Stimulated activated CD8-positive, alpha-beta memory T cell treated with anti-CD3 and anti-CD28 coated beads, Interleukin-7, amount 100 ng/mL, for 4 hours (primary cell): Measurements from ENCODE around the gene PTK7.
"Not testable (repeated sequence)": the region's sequence is repeated elsewhere in the genome, so short reads cannot be mapped to it uniquely, and the experiment has no call there.

Source experiments
- DNase-seq, 2 donors: peaks; one replicate each; pipeline ENCODE4 v3.0.0-alpha.2; 2020; ENCODE audit warnings: low read depth in 2 of 2

Gene PTK7

DNA sequence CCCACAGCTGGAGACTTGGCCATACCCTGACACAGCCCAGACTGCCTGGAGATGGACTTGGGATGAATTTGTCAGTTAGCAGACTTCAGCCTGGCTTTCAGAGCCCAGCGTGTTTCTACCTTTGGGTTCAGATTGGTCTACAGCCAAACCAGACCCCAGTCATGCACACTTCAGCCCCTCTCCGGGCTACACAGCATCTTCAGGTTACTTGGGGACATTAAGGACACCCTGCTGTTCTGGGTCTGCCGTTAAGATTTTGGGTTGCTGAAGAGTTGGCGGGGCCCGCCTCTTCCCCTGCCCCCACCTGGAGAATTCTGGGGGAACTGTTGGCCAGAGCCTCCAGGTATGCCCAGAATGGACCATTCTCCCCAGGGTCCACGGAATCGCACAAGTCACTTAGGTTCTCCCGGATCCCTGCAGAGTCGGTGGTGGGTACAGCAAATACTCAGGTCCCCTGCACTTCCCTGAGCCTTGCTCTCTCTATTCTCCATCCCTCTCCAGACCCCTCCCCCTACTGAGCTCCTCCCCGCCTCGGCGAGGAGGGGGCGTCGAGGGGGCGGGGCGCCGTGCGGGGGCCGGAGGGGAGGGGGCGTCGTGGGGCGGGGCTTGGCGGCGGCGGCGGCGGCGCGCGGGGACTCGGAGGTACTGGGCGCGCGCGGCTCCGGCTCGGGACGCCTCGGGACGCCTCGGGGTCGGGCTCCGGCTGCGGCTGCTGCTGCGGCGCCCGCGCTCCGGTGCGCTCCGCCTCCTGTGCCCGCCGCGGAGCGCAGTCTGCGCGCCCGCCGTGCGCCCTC lies at the start of gene PTK7:
Gene PTK7 (plus strand): TSS at position 645 of the 794 bp plus-strand sequence. CDS start 175 bp downstream, outside the sequence.
- peak in 1 of 2 donors; percentile 16 for DNase-seq

DNA sequence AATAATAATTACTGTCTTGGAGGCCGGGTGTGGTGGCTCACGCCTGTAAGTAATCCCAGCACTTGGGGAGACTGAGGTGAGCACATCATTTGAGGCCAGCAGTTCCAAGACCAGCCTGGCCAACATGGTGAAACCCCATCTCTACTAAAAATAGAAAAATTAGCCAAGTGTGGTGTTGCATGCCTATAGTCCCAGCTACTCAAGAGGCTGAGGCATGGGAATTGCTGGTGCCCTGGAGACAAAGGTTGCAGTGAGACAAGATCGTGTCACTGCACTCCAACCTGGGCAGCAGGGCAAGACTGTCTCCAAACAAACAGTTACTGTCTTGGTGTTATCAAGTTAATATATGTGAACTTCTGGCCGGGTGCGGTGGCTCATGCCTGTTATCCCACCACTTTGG lies 49.7 kb upstream of the PTK7 start:
- no peak for DNase-seq

DNA sequence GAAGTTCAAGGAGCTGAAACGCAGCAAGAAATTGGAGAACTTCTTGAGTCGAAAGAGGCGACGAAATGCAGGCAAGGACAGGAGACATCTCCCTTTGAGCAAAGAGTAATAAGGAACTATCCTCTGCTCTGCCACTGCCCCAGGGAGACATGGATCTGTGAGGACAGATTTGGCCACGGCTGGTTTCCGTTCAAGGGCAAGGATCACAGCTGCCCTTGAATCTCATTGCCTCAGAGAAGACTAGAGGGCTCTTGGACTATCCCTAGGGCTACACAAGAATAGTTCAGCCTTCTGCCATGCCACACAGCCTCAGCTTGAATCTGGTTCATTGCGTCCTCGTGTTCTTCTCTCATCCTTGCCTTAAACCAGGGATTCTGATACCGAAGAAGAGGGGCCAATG lies 47.0 kb upstream of the PTK7 start:
- no peak for DNase-seq

DNA sequence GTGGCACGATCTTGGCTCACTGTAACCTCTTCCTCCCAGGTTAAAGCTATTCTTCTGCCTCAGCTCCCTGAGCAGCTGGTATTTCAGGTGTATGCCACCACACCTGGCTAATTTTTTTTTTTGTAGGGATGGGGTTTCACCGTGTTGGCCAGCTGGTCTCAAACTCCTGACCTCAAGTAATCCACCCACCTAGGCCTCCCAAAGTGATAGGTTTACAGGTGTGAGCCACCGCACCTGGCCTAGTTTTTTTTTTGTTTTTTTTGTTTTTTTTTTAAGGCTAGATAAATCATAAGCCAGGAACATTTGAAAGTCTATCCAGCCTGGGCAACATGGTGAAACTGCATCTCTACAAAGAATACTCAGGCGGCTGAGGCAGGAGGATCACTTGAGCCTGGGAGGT lies 43.8 kb upstream of the PTK7 start:
- DNase-seq = no peak

DNA sequence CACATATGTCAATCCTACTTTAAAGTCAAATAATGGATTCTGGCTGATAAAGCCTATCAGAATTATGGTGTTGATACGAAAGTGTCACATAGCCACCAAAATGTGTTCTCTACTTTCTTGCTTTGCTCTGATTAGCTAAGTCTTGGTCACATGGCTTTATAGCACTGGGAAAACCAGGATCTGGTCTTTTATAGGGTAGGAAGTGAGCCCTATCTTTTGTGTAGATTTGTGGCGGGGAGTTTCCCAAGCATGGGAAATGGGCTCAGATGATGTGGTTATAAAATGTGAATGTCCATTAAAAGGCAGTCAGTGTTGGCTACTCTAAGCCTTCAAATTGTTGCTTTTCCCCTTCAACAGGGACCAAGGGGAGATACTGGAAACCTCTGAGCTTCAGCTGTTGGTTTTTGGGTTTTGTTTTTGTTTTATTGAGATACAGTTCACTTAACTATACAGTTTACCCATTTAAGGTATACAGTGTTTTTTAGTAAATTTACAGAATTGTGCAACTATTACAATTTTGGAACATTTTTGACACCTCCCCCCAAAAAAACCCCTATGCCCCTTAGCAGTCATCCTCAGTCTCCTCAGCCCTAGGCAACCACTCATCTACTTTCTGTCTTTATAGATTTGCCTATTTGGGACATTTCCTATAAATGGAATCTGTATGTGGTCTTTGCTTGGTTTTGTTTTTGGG lies 42.5 kb upstream of the PTK7 start:
- no peak for DNase-seq

DNA sequence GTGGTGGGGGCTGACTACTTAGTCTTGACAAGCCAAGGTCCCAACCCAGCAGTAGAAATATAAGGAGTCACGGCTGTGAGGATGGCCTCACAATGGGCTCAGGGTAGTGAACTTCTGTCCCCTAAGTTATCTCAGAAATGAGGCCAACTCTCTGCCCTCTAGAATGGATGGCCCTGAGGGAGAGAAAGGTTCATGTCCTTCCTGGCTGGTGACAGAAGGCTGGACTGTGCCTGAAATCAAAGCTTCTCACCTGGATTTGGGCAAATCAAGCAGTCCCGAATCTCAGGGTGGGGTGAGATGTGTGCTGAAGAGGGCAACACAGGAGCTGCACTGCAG lies 42.0 kb upstream of the PTK7 start:
- DNase-seq = no peak

DNA sequence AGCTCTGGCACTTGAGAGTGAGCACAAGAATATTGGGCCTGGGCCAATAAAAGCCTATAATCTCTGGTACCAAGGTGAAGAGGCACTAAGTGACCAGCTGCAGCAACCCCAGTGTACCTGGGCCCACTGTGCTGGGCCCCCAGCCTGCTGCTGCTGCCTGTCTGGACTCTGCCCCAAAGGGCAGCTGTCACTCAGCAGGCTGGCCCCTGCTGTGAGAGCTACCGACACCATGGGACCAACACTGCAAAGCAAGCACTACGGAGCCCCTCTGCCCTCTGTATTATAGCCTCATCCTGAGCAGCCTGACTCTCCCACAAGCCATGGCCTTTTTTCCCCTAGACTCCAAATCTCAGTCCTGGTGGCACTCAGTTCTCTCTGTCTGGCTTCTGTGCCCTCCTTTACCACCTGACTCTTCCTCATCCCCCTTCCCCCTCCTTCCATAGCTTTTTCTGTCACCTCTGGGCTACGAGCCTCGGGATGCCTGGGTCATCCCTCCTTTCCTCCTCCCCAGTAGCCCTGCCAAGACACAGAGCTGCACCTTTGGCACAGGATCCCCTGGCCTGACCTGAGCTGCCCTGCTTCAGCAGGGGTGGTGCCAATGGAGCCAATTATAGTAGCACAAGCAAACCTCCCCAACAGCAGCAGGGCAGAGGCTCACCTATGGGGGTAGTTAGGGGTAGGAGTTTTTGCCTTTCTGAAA lies 40.5 kb upstream of the PTK7 start:
- no peak for DNase-seq

DNA sequence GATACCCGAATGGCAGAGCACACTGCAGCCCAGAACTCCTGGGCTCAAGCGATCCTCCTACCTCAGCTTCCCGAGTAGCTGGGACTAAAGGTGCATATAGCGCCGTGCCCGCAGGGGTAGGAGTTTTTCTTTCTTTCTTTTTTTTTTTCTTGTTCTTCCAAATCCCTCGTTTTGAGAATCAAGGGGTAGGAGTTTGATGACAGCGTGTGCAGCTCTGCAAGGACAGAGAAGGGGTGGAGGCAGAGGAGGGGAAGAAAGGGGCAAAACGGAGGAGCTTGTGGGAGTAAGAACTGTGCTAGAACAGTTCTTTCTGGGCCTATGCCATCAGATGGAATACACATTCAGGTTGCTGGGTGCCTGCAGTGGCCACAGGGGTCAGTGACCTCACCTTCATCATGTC lies 39.4 kb upstream of the PTK7 start:
- no peak for DNase-seq

DNA sequence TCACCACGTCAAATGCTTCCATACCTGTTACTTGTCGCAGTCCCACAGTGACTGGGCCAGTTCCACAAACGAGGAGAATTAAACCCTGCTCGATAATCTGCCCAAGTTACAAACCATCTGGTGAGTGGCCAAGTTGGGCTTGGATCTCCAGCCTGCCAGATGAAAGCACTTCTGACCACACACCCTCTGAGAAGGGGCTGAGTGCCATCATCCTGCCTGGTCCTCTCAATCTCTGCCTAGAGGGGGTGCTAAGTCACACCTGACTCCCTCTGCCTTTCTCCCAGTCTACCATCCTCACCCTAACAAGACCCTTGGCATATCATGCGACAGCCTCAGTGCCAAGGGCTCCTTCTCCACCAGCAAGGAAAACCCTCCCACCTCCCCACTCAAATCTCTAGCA lies 38.9 kb upstream of the PTK7 start:
- no peak for DNase-seq

DNA sequence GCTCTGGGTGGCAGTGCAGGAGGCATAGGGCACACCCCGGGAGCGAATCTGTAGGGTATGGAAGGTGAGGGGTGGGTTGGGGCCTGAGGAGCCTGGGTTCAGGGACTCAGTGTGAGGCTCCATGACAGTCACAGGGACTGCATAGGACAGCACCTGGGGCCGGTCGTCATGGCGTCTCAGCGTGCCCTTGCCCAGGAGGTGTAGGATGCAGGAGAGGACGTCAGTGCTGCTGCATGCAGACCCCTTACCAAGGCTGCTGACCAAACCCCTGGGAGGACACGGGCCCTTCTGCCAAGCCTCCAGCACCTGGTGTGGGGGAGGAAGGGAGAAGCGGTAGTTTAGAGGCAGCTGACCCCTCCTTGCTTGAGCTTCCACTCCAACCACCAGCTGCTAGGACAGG lies 38.4 kb upstream of the PTK7 start:
- DNase-seq = no peak

DNA sequence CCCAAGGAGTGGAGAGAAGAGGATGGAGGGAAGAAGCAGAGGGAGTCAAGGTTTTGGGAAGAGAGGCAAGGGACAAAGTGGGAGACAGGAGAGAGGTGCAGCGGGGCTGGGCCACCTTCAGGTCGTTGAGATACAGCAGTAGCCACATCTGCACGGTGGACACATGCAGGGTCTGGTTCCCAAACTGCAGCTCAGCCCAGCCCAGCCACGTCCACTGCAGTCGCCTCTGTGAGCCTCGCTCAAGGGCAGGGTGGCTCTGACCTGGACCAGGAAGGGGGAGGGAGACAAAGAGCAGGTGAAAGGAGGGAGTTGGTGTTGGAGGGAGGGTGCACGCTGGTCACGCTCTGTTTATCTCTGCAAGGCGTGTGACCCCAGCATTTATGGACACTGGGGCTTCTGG lies 37.4 kb upstream of the PTK7 start:
- DNase-seq = no peak

DNA sequence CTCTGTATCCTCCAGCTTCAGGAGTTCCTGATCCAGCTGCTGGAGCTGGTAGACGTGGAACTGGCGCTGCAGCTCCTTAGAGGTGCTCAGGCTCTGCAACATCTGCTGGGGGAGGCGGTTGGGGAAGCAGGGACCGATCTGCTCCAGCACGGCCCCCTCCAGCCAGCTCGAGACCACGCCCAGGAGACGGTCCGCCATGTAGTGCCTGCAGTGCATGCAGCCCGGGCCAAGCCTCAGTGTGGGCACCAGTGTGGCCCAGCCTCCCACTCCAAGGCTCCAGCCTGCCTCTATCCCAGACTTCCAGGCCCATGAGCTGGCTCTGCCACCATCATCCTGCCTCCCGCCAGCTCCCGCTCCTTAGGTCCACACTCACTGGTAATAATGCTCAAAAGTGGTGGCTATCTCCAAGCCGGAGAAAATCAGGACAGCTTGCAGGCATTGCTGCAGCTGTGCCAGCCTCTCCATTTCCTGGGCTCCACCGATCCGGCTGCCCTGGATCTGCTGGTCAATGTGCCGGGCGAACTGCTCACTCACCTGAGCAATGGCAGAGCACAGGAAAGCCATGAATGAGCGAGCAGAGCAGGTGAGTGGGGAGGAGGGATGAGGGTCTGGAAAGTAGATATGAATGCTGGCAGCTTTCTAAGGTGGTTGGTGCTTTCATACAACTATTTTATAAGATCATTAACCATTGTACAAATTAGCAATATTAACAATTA lies 35.4 kb upstream of the PTK7 start:
- DNase-seq = no peak

DNA sequence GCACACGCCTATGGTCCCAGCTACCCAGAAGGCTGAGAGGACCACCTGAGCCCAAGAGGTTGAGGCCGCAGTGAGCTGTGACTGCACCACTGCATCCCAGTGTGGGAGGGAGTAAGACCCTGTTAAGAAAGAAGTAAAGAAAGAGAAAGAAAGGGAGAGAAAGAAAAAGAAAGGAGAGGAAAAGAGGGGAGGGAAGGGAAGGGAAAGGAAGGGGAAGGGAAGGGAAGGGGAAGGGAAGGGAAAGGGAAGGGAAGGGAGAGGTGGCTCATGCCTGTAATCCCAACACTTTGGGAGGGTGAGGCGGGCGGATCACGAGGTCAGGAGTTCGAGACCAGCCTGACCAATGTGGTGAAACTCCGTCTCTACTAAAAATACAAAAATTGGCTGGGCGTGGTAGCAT lies 34.6 kb upstream of the PTK7 start:
- DNase-seq = not testable (repeated sequence)

DNA sequence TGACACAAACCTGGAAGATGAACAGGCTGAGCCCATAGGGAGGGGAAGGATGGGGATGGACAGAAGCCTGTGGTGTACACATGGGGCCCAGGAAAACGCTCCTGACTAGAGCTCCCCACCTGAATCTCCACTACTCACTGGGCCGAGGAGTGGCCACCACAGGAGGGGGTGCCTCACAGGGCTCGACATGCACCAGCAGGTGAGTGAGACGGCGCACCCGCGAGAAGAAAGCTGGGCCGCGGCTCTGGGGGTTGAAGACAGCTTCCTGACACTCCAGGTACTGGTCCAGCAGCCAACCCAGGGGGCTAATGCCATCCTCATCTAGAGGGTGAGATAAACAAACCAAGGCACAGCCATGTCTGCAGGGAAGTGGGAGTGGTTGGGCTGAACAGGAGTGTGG lies 32.8 kb upstream of the PTK7 start:
- no peak for DNase-seq

DNA sequence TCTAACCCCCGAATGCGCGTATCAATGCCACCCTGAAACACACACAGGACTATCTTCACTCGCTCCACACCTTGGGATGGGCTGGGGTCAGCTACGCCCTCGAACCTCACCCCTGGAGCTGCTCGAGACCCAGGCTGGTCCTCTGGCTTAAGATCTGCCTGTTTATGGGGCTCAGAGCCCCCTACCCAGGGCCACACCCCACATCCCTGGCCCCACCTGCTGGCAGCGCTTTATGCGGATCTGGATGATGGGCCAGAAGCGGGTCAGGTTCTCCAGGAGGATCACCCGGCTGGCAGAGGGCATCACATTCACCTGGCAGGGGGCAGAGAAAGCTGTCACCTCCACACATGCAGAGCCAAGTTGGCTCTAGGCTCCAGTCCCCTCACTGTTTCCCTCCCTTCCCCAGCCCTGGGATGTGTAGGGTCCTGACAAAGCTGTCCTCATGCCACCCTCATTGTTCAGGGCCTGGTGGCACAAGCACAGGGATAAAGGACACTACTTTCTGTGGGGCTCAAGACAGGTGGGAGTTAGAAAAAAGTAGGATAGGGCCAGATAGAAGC lies 30.7 kb upstream of the PTK7 start:
- no peak for DNase-seq

DNA sequence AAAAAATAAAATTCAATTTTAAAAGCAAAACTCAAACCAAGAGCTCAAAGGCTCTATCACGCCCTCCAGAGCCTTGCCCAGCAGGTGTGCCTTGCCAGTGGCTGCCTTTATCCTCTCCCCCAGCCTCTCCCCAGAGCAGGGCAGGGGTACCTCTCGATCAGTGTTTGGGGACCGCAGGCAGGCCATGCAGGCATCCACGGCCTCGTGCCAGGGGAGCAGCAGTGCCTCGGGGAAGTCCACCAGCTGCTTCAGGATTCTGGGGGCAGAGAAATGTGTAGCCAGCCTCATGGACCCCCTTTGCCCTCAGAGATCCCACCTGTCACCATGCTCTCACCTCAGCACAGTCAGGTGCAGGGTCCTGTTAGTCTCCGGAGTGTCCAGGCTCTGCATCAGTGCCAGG lies 28.1 kb upstream of the PTK7 start:
- no peak for DNase-seq

DNA sequence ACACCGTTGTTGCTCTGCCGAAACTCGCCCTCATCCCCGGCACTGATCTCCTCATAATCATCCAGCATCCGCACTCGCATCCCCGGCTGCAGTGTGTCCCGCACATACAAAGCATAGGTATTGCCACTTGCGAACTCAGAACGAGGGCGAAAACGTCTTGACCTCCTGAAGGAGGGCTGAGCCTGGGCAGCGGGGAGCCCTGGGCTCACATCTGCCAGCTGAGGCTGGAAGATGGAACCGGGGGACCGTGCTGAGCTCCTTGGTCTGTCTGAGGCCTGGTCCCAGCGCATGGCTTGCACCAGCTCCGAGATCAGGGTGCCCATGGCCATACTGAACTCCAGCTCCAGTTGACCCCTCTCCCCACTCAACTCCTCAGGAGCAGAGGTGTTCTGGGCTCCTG lies 25.1 kb upstream of the PTK7 start:
- no peak for DNase-seq

DNA sequence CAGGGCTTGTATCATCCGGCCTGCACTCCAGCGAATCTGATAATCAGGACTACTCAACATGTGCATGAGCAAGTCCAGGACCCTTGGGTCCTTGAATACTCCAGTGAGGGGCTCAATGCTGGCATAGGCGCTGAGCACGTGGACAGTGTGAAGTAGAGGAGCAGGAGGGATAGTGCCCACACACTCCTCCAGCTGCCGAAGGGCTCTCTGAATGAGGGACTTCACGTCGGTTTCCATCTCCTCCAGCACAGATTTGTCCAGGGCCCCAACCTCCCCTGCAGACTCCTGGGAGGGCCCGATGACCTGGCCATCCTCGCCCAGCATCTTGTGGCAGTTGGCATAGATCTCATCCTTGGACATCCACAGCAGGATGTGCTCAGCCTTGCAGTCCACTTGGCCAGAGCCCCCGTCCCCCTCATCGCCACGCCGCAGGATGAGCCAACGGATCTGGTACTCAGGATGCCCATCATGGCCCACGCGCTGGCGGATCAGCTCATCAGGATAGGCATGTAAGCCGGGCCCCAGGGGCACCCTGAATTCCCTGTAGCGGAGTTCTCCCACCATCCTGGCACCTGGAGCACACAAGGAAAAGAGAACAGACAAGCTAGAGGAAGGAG lies 23.8 kb upstream of the PTK7 start:
- no peak for DNase-seq

DNA sequence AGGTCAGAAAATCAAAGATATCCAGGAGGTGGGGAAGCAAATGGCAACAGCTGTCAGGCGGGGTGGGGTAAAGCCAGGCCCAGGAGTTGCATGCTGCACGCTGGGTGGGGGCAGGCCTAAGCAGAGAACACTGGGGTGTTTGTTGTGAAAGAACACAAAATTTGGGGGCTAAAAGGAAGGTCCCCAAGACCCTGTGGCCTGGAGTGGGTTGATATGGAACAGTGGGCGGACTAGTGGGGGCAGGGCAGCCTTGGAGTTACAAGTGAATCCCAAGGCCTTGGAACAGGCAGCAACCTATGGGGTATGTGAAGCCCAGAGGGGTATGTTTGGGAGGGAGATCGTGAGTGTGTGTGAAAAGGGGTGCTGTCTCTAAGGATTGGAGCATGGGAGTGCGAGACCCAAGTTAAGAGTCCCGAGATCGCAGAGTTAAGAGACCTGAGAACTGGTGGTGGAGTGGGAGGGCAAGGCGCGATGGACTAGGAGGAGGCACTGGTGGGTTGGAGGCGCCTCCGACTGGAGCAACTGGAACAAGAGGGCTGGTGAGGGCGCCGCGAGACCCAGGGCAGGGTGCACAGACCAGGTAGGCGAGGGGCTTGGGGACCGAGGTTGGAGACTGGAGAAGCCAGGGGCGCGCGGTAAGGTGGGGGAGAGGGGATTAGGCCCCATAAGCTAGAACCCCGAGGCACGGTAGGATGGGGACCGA lies 23.1 kb upstream of the PTK7 start:
- no peak for DNase-seq

DNA sequence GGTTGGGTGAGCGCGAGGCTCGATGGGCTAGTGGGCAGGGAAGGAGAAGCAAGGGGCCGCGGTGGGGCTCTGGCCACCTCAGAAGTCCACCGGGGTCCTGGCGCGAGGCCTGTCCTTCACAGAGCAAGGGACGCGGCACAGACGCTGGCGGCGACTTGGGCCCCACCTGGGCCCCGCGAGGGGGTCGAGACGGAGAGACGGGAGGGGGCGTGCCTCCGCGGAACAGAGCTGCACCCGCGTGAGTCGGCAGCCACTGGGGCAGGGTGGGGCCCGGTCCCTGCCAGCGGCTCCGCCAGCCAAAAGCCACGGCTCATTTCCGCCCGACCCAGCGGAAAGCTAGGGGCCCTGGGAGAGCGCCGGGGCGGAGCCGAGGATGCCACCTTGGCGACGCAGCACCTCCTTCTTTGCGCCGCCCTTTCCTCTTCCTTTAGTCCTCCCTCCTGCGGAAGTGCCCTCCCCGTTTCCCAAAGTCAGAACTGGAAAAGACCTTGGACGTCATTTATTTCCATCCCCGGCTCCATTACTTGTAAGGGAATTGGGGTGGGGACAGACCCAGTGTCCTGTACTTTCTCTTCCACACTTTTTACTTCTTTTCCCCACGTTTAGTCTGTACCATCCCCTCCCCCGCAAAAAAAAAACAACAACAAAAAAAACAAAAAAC lies 22.4 kb upstream of the PTK7 start, which contains the start of gene CUL7:
Gene CUL7 (minus strand): TSS at position 307 of the 661 bp plus-strand sequence. CDS start 1,063 bp downstream, outside the sequence.
- peak; percentile 71 to 85 for DNase-seq
